Liver (tissue), 3 donors: ENCODE data around the gene ATP6V1E1.

ENCODE experiments used
- GABPA ChIP-seq, 2 donors: IDR thresholded peaks in 1 of 2; conservative IDR thresholded peaks in 1 of 2; 2 replicates each; pipeline ENCODE4 v1.6.1; 2016; ENCODE audit warnings: antibody characterized with exemption in 2 of 2, mild to moderate bottlenecking in 1 of 2, moderate library complexity in 1 of 2
- HNF4A ChIP-seq, 2 donors: conservative IDR thresholded peaks; 2 replicates each; pipeline ENCODE4 v1.6.1; 2016; ENCODE audit warnings: antibody characterized with exemption in 2 of 2, mild to moderate bottlenecking in 2 of 2
- RAD21 ChIP-seq, 2 donors: IDR thresholded peaks; 2 replicates each; pipeline ENCODE4 v1.6.1; 2016; ENCODE audit warnings: antibody characterized with exemption in 2 of 2, mild to moderate bottlenecking in 2 of 2
- RXRA ChIP-seq, 2 donors: IDR thresholded peaks; 2 replicates each; pipeline ENCODE4 v1.6.1; 2017 to 2018; ENCODE audit warnings: antibody characterized with exemption in 2 of 2, mild to moderate bottlenecking in 1 of 2
- YY1 ChIP-seq: IDR thresholded peaks from 2 replicates; pipeline ENCODE4 v1.6.1; 2016; ENCODE audit warnings: antibody characterized with exemption, mild to moderate bottlenecking
- TF ChIP-seq, protein P1 (sequence below): IDR thresholded peaks from 2 replicates; pipeline ENCODE4 v1.6.1; 2016; ENCODE audit warnings: antibody characterized with exemption
- TF ChIP-seq, protein P2 (sequence below): fragments of 150-350 bp; IDR thresholded peaks from 2 replicates; pipeline ENCODE4 v1.5.1; 2017; ENCODE audit warnings: improper control_type of control experiment, low read depth, low read length; ENCODE audit not compliant: missing input control
- TF ChIP-seq, protein P3 (sequence below): IDR thresholded peaks from 2 replicates; pipeline ENCODE4 v1.6.1; 2016; ENCODE audit warnings: antibody characterized with exemption, mild to moderate bottlenecking
- donor health status: healthy.
- donor health status: healthy.

DNA sequence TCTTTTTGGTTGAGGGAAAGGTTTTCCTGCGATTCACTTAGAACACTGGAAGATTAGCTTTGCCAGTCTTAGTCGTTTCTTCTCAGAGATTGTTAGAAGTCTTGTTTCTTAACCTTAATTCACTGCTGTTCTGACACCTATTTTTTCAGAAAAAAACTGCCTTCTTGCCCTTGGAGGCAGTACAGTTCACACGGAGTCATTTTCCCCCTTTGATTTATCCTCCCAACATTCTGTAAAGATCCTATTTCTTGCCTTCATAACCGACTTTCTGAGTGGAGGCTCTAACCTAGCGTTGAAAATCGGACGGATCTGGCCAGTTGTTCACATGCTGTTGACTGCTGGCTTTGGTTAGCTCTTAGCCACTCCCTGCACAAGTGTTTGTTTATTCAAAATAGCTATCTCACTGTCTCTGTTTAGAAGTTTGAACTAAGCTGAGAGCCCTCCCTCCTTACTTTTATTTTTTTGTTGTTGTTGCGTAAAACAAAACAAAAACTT, 10.7 kb upstream of the ATP6V1E1 start:
- TF ChIP-seq, protein P1, sequence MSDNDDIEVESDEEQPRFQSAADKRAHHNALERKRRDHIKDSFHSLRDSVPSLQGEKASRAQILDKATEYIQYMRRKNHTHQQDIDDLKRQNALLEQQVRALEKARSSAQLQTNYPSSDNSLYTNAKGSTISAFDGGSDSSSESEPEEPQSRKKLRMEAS: peak; percentile 12
- TF ChIP-seq YY1 (no peak), HNF4A (conservative IDR thresholded peaks at IDR 0.05) (no peak), GABPA (IDR thresholded peaks at IDR 0.05 in 1 of 2, conservative IDR thresholded peaks at IDR 0.05 in 1 of 2) (no peak), RAD21 (IDR thresholded peaks at IDR 0.05) (peak; percentile 14 to 32), RXRA (IDR thresholded peaks at IDR 0.05) (peak in 1 of 2 donors; percentile 7)
- TF ChIP-seq, protein P2, sequence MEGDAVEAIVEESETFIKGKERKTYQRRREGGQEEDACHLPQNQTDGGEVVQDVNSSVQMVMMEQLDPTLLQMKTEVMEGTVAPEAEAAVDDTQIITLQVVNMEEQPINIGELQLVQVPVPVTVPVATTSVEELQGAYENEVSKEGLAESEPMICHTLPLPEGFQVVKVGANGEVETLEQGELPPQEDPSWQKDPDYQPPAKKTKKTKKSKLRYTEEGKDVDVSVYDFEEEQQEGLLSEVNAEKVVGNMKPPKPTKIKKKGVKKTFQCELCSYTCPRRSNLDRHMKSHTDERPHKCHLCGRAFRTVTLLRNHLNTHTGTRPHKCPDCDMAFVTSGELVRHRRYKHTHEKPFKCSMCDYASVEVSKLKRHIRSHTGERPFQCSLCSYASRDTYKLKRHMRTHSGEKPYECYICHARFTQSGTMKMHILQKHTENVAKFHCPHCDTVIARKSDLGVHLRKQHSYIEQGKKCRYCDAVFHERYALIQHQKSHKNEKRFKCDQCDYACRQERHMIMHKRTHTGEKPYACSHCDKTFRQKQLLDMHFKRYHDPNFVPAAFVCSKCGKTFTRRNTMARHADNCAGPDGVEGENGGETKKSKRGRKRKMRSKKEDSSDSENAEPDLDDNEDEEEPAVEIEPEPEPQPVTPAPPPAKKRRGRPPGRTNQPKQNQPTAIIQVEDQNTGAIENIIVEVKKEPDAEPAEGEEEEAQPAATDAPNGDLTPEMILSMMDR: no peak
- TF ChIP-seq, protein P3, sequence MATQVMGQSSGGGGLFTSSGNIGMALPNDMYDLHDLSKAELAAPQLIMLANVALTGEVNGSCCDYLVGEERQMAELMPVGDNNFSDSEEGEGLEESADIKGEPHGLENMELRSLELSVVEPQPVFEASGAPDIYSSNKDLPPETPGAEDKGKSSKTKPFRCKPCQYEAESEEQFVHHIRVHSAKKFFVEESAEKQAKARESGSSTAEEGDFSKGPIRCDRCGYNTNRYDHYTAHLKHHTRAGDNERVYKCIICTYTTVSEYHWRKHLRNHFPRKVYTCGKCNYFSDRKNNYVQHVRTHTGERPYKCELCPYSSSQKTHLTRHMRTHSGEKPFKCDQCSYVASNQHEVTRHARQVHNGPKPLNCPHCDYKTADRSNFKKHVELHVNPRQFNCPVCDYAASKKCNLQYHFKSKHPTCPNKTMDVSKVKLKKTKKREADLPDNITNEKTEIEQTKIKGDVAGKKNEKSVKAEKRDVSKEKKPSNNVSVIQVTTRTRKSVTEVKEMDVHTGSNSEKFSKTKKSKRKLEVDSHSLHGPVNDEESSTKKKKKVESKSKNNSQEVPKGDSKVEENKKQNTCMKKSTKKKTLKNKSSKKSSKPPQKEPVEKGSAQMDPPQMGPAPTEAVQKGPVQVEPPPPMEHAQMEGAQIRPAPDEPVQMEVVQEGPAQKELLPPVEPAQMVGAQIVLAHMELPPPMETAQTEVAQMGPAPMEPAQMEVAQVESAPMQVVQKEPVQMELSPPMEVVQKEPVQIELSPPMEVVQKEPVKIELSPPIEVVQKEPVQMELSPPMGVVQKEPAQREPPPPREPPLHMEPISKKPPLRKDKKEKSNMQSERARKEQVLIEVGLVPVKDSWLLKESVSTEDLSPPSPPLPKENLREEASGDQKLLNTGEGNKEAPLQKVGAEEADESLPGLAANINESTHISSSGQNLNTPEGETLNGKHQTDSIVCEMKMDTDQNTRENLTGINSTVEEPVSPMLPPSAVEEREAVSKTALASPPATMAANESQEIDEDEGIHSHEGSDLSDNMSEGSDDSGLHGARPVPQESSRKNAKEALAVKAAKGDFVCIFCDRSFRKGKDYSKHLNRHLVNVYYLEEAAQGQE: peak; percentile 64
